Activated T-cell treated with anti-CD3 and anti-CD28 coated beads, Interleukin-2, amount 50 U/mL, for 4 hours (primary cell): ENCODE data around the gene STXBP6. TPM values are rescaled to one million over a fixed set of nuclear protein-coding genes. Genes with fewer than 3 reads are reported as not detected.

Experiments used
- ATAC-seq, 2 donors: fragments of 200-7000 bp; cut with Tn5 transposase; one replicate each; pipeline ENCODE4 v1.10.0; 2021
- DNase-seq: peaks from one replicate; pipeline ENCODE4 v3.0.0-alpha.2; 2020
- H3K27me3 Mint-ChIP-seq: one replicate; pipeline ENCODE4 v1.8.0; 2021; ENCODE audit warnings: low read depth, mixed read lengths
- H3K36me3 Mint-ChIP-seq: one replicate; pipeline ENCODE4 v1.8.0; 2022; ENCODE audit warnings: mixed read lengths; ENCODE audit not compliant: insufficient read depth
- H3K4me1 Mint-ChIP-seq: one replicate; pipeline ENCODE4 v1.8.0; 2021; ENCODE audit warnings: low read depth, mixed read lengths
- H3K4me3 Mint-ChIP-seq: one replicate; pipeline ENCODE4 v1.8.0; 2021; ENCODE audit warnings: mild to moderate bottlenecking, moderate library complexity, mixed read lengths
- H3K9me3 Mint-ChIP-seq: one replicate; pipeline ENCODE4 v1.8.0; 2021; ENCODE audit warnings: mixed read lengths
- total RNA-seq, 3 donors: library from RNA; stranded (reverse); gene quantifications; one replicate each; pipeline ENCODE4 v1.2.1, GENCODE V29; 2021

Gene STXBP6
- total RNA-seq, 3 donors from 2014 or later, result 0.18 TPM; not detected in 2

DNA sequence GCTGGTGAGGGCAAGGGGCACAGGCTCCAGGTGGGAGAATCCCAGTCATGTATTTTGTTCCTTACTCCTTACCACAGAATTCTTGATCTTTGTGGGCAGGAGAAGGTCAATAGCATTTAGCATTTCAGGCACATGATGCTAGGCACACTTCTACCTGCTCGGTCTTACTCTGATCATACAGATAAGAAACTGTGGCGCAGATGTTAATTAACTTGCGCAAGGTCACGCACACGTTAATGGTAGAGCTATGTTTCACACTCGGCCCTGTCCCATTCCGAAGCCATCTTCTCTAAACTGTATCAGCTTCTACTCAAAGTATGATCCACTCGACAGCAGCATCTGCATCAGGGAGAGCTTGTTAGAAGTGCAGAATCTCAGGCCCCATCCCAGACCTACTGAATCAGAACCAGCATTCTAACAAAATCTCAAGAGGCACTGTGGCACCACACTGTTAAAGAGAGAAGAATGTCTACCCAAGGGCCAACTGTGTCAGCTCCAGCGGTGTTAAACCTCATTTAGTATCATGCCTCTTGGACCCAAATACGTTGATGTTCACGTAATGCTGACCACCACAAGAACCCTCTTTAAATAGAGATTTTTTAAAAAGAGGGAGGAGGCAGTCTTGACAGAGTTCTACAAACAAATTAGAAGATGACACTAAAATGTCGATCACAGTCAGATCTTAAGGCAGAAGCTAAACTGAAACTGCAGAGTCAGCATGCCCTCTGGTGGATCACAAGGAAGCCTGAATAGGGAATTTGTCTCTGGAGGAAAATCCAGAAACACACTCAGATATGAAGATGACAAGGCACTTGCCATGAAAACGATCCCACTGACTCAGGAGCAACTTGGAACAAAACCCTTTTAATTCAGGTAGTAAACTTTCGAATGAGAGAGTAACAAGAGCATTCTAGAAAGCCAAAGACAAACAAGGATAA, 7.3 kb downstream of the STXBP6 start:
- no peak for DNase-seq
- Mint-ChIP-seq H3K4me3 (no peak overlapping the region), H3K27me3 (peaks cover 27% of the 10 kb centered on the region), H3K4me1 (no peaks in the 10 kb centered on the region), H3K9me3 (peaks cover 6% of the 10 kb centered on the region), H3K36me3 (no peaks in the 10 kb centered on the region)
- ATAC-seq, result no peak

DNA sequence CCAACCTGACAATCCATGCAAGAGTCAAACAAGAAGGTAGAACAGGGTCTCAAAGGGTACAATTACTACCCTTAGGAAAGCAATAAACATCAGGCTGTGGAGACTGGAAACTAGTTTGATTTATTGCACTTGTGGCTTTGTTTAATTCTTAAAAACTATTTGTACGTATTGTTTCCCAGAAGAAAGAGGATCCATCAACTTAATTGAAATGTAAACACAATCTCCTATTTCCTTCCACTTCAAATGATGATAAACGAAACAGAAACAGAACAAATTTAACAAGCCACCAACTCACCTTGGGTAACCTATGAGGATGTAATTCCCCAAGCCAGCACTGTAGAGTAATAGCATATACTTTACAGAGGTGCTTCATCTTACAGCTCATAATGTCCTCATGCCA, 8.0 kb downstream of the STXBP6 start:
- Mint-ChIP-seq H3K4me3 (no peak overlapping the region), H3K9me3 (peaks cover 6% of the 10 kb centered on the region), H3K4me1 (no peaks in the 10 kb centered on the region), H3K36me3 (no peaks in the 10 kb centered on the region), H3K27me3 (peaks cover 21% of the 10 kb centered on the region)
- ATAC-seq (no peak), DNase-seq (no peak)

DNA sequence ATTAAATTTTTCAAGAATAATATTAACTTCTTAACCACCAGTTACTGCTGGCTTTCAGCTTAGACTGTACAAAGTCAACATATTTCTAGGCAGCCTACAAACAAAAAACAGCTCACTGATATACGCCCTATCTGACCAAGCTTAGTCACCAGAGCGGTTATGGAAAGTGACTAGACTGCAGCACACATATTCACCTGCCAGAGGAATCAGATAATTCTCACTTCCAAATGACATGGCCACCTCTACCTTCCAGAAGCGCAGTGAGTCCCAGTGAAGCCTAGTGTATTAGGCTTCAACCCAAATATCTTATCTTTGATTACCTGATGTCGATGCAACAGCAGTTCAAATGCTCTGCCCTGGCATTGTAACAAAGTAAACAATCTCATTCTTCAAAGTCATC, 8.5 kb downstream of the STXBP6 start:
- H3K4me1 Mint-ChIP-seq, result no peaks in the 10 kb centered on the region
- H3K4me3 Mint-ChIP-seq, result no peak overlapping the region
- DNase-seq, result no peak
- no peak for ATAC-seq
- peaks cover 6% of the 10 kb centered on the region for H3K9me3 Mint-ChIP-seq
- no peaks in the 10 kb centered on the region for H3K36me3 Mint-ChIP-seq
- H3K27me3 Mint-ChIP-seq, result peaks cover 21% of the 10 kb centered on the region

DNA sequence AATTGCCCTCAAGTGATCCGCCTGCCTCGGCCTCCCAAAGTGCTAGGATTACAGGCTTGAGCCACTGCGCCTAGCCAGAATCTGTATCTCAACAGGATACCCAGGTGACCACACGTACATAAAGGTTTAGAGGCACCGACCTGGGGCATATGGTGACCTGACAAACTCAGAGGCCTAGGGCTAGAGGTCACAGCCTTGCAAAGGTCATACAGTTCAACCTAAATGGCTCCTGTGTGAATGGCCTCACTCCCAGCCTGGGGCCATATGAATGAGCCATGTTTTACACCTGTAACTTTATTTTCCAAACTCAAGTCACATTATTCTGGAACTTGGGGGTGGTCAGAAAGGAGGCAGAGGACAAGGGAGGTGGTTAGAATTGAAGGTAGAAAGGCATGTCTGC, 10.0 kb downstream of the STXBP6 start:
- H3K4me3 Mint-ChIP-seq, result no peak overlapping the region
- H3K9me3 Mint-ChIP-seq, result peaks cover 6% of the 10 kb centered on the region
- H3K4me1 Mint-ChIP-seq, result no peaks in the 10 kb centered on the region
- DNase-seq (no peak), ATAC-seq (no peak)
- no peaks in the 10 kb centered on the region for H3K36me3 Mint-ChIP-seq
- H3K27me3 Mint-ChIP-seq, result peaks cover 15% of the 10 kb centered on the region

DNA sequence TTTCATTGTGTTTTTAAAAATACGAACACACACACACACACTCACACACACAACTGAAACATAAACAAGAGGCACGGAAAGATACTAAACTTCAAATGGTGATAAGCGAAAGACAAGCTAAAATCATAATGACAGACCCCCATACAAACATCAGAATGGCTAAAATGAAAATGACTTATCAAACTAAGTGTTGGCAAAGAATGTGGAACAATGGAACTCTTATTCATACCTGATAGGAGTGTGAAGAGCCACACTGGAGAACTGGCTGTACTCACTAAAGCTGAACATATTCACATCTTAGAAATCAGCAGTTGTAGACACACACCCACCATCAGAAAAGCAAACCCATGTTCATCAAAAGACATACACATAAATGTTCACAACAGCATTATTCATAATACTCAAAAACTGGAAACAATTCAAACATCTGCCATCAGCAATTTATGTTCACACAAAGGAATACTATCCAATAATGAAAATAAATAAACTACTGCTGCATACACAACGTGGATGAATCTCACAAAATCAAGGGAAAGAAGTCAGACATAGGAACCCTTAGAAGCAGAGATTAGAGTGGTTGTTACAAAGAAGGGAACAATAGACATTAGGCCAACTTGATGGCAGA, 11.8 kb downstream of the STXBP6 start:
- ATAC-seq, result no peak
- Mint-ChIP-seq H3K27me3 (peaks cover 4% of the 10 kb centered on the region), H3K9me3 (peaks cover 6% of the 10 kb centered on the region)

DNA sequence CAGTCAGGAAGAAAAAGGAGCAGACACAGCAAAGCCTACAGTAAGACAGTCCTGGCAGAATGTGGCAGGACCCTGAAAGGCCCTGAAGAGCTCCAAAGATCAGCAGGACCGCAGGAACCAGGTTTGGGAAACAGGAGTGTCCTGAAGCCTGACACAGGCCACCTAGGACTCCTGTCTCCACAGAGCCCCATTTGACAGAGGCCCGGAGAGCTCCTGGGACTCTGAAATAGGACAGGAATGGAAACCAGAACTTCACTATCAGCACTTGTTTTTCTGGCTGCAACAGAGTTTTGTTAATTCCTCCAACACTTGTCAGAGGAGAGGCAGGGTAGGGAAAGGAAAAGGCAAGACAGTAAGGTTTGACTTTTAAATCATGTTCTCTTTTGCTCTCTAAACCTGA, 12.9 kb downstream of the STXBP6 start:
- peaks cover 2% of the 10 kb centered on the region for H3K27me3 Mint-ChIP-seq
- no peaks in the 10 kb centered on the region for H3K4me1 Mint-ChIP-seq
- ATAC-seq (no peak), DNase-seq (no peak)
- H3K4me3 Mint-ChIP-seq, result no peak overlapping the region
- peaks cover 6% of the 10 kb centered on the region for H3K9me3 Mint-ChIP-seq
- H3K36me3 Mint-ChIP-seq, result no peaks in the 10 kb centered on the region

More for the DNA sequence above, 11.8 kb downstream of the STXBP6 start:
- DNase-seq, result no peak
- Mint-ChIP-seq H3K4me1 (no peaks in the 10 kb centered on the region), H3K36me3 (no peaks in the 10 kb centered on the region), H3K4me3 (no peak overlapping the region)

DNA sequence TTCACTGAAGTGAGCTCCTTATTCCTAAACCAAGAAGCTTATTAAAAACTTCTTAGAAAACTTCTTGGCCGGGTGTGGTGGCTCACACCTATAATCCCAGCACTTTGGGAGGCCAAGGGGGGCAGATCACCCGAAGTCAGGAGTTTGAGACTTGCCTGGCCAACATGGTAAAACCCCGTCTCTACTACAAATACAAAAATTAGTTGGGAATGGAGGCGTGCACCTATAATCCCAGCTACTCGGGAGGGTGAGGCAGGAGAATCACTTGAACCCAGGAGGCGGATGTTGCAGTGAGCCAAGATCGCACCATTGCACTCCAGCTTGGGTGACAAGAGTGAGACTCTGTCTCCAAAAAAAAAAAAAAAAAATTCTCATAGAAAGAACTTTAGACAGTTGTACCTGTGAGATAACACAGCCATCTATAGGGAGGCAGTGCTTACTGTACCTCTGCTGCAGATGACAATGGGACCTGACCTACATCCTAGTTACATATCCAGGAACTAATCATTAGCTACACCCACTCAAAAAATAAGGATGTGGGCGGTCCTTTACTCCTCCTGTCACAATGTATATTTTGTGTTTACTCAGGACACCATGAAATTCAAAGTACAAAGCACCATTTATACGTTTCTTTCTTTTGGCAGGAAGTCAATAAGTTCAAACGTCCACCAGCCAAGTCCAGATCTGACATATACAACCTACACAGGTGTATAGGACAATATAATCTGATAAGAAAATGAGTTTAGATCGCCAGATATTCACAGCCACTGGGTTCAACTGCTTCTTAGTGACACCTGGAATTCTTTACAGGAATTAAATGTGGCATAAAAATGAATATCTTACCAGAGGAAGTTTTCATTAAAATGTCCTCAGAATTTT, 14.9 kb downstream of the STXBP6 start:
- H3K9me3 Mint-ChIP-seq, result peaks cover 6% of the 10 kb centered on the region
- H3K4me3 Mint-ChIP-seq, result no peak overlapping the region
- no peaks in the 10 kb centered on the region for H3K36me3 Mint-ChIP-seq
- no peaks in the 10 kb centered on the region for H3K4me1 Mint-ChIP-seq
- no peak for DNase-seq
- H3K27me3 Mint-ChIP-seq, result peaks cover 2% of the 10 kb centered on the region
- ATAC-seq, result no peak

DNA sequence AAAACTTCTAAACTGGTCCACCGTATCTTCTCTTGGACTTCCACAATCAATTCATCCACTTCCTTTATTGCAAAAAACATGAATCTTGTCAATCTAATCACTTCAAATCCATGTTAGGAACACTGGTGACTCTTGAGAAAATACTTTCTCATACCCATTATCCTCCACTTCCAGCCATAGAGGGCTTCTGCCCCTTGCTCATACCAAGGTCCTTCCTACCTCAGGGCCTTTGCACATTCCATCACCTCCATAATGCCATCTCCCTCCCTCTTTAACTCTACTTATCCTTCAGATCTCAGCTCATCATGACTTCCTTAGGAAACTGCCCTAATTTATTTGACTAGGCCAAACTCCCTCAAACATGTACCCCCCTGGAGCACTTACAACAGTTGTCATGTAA, 16.6 kb downstream of the STXBP6 start:
- no peaks in the 10 kb centered on the region for H3K4me1 Mint-ChIP-seq
- ATAC-seq (no peak), DNase-seq (no peak)
- H3K4me3 Mint-ChIP-seq, result no peak overlapping the region
- H3K9me3 Mint-ChIP-seq, result peaks cover 6% of the 10 kb centered on the region
- no peaks in the 10 kb centered on the region for H3K36me3 Mint-ChIP-seq
- H3K27me3 Mint-ChIP-seq, result no peaks in the 10 kb centered on the region

DNA sequence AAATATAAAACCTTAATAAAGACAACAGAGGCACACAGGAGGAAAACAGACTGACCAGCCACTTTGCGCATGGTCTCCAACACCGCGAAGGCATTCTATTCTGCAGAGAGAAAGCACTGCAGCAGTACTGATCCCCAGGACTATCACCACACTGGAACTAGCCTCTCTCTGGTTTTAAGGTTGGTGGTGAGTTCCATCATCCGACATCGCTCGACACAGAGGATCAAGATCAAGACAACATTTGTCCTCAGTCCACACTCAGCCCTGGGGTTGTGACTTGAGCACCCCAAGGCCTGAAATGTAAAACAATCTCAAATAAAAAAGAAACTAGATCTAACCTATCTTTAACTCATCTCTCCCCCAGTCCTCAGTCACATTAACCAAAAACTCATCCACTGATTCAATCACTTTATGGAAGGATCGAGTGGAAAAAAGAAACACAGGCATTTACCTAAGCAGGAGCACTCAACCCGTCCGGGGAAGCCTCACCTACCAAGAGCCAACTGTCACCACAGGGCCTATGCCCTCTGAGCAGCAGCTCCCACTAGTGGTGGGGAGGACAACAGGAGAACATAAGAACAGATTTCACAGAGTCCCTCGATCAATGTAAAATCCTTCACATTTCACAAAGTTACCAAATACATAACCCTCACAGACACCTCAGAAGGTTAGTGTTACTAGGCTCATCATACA, 17.7 kb downstream of the STXBP6 start:
- DNase-seq (no peak), ATAC-seq (no peak)
- Mint-ChIP-seq H3K4me1 (no peaks in the 10 kb centered on the region), H3K27me3 (no peaks in the 10 kb centered on the region), H3K4me3 (no peak overlapping the region), H3K9me3 (no peaks in the 10 kb centered on the region), H3K36me3 (no peaks in the 10 kb centered on the region)

DNA sequence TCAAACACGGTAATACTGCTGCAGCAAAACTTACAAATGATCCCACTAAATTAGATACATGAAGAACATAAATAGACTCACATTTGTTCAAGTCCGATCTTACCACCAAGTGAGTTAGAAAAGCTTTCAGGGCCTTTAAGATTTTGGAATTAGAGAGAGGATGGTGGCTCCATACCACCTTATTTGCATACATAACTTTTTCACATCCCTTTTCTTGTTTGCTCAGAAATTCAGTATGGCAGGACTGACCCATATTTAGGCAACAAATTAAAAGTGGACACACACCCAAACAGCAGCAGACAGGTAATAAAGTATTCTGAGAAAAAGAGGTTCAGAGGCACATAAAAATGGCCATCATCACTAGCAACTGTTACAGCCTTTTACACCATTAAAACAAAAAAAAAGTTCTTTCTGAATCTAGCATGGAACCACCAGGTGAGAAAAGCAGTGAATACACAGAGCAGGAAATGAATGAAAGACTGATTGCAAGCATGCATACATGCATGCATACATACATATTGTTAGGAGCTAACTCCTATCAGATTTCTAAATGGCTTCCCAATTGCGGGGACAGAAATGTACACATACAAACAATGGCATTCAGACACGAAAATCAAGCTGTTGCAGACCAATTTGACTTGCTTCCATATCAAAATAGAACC, 23.3 kb downstream of the STXBP6 start:
- Mint-ChIP-seq H3K4me1 (no peaks in the 10 kb centered on the region), H3K27me3 (no peaks in the 10 kb centered on the region), H3K9me3 (no peaks in the 10 kb centered on the region), H3K4me3 (no peak overlapping the region), H3K36me3 (no peaks in the 10 kb centered on the region)
- no peak for ATAC-seq
- no peak for DNase-seq

DNA sequence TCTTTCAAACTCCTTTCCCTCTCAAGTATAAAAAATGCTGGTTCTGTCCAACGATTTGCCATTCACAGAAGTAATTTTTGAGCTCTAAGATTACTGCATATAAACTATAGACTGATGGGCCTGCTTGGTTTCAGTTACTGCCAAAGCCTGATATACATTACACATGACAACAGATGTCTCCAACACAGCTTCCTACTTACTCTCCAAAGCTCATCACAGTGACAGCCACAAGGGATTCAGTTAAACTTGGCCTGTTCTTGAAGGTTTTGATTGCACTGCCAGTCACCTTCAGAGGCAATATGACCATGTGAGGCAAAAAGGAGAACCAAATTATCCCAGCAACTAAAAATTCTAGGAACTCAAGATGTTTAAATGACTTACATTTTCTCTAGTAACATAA, 30.1 kb downstream of the STXBP6 start:
- ATAC-seq (no peak), DNase-seq (no peak)
- H3K9me3 Mint-ChIP-seq, result no peaks in the 10 kb centered on the region
- no peak overlapping the region for H3K4me3 Mint-ChIP-seq
- H3K27me3 Mint-ChIP-seq, result peaks cover 6% of the 10 kb centered on the region
- no peaks in the 10 kb centered on the region for H3K4me1 Mint-ChIP-seq
- H3K36me3 Mint-ChIP-seq, result no peaks in the 10 kb centered on the region

DNA sequence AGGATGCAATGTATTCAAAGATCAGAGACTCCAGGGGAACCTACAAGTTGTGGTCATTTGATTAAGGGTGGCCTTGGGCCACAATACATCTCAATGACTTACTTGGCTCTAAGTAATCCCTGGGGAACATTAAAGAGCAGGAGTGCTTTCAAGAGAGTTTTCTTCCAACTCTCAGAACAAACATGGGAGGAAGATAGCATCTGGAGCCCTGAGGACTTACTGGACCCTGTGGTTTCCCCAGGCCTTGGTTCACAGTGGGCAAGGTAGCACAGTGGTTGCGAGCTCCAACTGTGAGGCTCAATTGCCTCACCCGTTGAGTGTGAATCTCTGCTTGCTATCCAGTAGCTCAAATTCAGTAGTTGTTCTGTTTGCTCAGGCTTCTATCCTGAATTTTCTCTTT, 32.4 kb downstream of the STXBP6 start:
- H3K27me3 Mint-ChIP-seq, result peaks cover 9% of the 10 kb centered on the region
- H3K9me3 Mint-ChIP-seq, result no peaks in the 10 kb centered on the region
- H3K36me3 Mint-ChIP-seq, result no peaks in the 10 kb centered on the region
- no peak for ATAC-seq
- H3K4me3 Mint-ChIP-seq, result no peak overlapping the region
- no peaks in the 10 kb centered on the region for H3K4me1 Mint-ChIP-seq
- no peak for DNase-seq

DNA sequence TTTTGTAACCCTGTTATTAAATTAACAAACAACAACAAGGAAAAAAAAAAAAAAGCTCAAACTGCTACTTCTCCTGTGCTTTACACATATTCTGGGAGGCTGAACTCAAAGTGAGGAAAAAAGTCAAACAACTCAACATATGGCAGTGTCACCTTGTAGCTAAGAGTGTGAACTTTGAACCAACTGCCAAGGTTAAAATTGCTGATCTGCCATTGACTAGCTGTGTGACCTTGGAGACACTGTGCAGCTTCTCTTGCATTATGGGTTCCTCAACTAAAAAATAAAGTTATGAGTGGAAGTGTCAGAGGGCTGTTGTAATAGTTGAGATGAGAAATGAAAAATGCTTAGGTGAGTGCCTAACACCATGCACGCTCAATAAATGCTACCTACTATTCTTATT, 34.2 kb downstream of the STXBP6 start:
- Mint-ChIP-seq H3K4me3 (no peak overlapping the region), H3K27me3 (peaks cover 11% of the 10 kb centered on the region), H3K36me3 (no peaks in the 10 kb centered on the region), H3K4me1 (no peaks in the 10 kb centered on the region), H3K9me3 (no peaks in the 10 kb centered on the region)
- DNase-seq (no peak), ATAC-seq (no peak)
